HG03108 (cell line): Measurements from ENCODE around the gene DHPS.
A peak's percentile ranks its signal among the peaks of the same experiment; 100 is the strongest.
"Not testable (repeated sequence)": the region's sequence is repeated elsewhere in the genome, so short reads cannot be mapped to it uniquely, and the experiment has no call there.

Experiments
- ATAC-seq: cut with Tn5 transposase; IDR thresholded peaks from one replicate; pipeline ENCODE4 v1.9.1; 2021; ENCODE audit warnings: moderate library complexity; ENCODE audit not compliant: unreplicated experiment

The DHPS gene

GRCh38 chr19:12681074-12681987 lies at the start of gene DHPS:
TSS of gene DHPS (minus strand) at chr19:12681880. CDS start at chr19:12681766, 114 bp downstream.
- peak; percentile 60 for ATAC-seq

GRCh38 chr19:12731337-12731736 lies 49.7 kb upstream of the DHPS start:
- ATAC-seq, result no peak

DNA sequence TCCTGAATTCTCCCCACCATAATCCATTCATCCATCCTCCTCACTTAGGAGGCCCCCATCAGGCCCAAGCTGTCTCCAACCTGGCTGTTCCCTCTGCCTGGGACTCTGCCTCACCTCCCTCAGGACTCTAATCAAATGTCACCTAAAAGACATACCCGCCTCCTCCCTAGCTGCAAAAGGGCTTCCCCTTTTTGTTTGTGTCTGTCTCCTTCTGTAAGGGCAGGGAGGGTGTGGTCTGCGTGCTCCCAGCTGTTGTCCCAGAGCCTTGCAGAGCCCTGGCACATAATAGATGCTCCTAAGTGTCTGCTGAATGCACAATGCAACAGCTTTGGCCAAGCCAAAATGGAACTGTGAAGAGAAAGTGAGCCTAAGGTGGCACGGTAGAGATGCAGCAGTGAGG lies 48.4 kb upstream of the DHPS start:
- ATAC-seq, result no peak

DNA sequence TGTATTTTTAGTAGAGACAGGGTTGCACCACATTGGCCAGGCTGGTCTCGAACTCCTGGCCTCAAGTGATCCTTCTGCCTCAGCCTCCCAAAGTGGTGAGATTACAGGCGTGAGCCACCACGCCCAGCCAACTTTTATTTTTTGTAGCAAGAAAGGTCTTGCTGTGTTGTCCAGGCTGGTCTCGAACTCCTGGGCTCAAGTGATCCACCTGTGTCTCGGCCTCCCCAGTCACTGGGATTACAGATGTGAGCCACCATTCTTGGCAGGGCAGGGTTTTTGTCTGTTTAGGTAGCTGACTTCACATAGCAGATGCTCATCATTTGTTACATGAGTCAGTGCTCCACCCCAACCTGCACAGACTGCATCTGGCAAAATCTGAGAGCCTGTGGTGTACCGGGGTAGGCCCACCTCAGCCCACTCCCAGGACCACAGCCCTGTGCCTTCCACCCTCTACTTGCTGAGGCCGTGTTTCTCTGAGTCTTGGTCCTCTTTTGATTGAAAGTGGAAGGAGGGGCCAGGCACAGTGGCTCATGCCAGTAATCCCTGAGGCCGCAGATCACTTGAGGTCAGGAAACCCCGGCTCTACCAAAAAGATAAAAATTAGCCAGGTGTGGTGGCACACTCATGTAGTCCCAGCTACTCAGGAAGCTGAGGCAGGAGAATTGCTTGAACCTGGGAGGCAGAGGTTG lies 46.2 kb upstream of the DHPS start:
- ATAC-seq, result no peak

DNA sequence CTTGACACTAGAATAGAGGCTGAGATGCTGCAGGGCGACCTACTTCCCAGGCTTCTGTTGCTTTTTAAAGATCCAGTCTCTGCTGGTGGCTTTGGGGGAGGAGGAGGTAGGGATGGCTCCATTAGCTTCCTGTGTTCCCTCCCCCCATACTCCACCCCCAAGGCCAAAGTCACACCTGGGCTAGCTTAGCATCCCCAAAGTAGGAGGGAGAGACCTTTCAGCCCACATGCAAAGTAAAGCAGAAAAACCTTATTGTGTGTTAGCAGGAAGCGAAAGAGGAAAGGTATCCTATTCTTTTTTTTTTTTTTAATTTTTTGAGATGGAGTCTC lies 45.3 kb upstream of the DHPS start:
- no peak for ATAC-seq

DNA sequence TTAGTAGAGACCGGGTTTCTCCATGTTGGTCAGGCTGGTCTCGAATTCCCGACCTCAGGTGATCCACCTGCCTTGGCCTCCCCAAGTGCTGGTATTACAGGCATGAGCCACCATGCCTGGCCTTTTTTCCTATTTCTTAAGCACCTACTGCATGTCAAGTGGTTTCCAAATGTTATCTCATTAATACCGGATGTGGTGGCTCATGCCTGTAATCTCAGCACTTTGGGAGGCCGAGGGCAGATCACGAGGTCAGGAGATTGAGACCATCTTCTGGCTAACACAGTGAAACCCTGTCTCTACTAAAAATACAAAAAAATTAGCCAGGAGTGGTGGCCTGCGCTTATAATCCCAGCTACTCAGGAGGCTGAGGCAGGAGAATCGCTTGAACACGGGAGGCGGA lies 43.9 kb upstream of the DHPS start:
- ATAC-seq, result not testable (repeated sequence)

DNA sequence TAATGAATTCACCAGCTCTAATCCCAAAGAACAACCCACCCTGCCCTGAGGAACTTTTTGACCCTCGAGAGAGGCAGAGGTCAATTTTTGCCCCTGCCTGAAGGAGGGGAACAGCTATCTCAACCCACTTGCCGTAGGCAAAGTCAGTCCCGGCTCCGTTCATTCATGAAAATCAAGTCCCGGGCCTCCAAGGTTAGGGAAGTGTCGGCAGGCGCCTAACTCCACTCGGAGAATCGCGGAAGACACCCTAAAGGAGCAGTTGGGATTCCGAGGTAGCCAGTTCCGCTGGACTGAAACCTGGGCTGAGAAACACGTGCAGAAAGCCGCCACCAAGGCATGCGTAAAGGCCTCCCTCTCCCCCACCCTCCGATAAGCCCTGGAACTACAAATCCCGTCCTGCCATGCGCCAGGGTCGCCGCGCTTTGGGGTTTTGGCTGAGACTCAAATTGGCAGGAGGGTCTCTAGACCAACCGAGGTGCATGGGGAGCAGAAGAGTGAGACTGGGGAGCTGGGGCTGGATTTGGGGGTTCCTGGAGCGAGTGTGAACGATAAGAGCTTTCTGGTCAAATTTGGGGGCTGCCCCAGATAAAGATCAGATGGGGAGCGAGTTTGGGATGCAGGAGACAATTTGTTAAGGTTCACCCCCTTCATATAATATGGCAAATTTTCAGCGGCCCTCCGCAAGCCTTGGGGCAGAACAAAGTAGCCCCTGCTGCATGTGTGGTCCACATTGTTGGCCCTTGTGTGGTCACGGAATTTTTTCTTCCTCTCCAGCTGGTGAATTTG lies 42.2 kb upstream of the DHPS start, which contains the start of gene TNPO2:
Gene TNPO2 (minus strand): TSS at position 292 of the 786 bp plus-strand sequence. CDS start 2,955 bp downstream, outside the sequence.
- ATAC-seq, result no peak

GRCh38 chr19:12723381-12723640 lies 41.6 kb upstream of the DHPS start:
- ATAC-seq, result no peak

DNA sequence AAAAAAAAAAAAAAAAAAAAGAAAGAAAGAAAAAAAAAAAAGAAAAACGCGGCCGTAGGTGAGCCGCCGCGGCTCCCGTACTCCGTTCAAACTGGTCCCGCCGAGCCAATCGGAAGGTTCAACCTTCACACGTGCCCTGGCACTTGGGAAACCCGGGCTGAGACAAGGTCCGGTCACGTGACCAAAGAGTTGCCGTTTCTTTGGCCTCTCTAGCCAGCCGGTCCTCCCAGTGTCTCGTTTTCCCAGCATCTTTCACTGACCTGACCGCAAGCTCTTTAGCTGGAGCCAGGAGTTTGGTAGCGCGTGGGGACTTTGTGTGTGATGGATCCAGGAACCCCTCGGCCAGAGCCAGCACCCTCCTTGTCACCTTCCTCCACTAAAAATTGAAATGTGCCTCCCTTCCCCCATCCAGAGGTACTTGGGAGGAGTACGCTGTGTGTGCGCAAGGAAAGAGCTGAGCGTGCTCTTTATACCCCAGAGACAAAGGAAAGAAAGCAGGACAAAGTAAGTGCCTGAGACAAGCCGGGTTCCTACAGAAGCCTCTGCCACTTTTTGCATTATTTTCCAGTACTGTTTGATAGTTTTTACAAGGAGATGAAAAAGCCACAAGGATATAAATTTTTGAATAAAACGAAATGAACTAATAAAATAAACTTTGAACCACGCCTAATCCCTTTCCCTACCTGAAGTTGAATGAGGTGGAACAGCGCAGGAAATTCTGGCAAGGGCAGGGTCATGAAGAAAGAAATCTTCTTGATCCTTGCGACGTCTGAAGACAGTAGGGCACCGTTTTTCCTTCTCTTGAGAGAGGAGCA lies 41.1 kb upstream of the DHPS start:
- peak; percentile 71 for ATAC-seq

DNA sequence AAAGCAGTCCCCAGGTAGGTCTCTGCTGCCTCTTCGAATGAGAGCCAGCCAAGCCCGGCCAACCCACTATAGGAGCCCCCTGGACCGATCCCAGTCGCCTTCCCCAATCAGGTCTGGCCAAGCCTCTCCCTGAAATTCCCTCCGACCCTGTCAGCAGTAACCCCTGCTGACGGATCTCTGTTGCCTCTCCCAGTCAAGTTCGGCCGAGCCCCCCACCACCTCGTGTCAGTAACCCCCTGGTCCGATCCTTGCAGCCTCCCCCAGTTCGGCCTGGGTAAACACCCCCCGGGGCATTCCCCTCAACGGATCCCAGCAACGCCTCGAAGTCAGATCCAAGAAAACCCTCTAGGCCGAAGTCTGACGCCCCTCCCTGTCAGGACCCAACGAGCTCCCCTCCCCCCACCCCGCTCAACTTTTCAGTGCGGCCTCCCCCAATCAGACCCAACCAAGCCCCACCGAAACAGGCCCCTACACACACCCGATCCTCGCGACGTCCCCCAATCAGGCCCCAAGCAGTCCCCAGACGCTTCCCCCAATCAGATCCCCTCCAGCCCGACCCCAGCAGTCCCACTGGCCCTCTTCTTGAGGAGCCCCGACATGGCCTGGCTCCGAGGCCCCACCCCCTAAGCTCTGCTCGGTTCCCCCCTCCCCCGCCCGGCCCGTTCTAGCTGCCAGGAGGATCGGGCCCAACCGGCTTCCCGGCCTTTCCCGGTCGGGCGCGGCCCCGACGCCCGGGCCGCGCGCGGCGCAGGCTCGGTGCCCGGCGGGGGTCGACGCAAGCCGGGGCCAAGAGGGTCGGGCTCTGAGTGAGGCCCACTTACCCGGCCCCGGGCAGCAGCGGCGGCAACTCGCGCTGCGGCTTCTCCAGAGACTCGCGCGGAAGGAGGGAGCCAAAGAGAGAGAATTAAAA lies 40.2 kb upstream of the DHPS start:
- peak; percentile 7 for ATAC-seq

DNA sequence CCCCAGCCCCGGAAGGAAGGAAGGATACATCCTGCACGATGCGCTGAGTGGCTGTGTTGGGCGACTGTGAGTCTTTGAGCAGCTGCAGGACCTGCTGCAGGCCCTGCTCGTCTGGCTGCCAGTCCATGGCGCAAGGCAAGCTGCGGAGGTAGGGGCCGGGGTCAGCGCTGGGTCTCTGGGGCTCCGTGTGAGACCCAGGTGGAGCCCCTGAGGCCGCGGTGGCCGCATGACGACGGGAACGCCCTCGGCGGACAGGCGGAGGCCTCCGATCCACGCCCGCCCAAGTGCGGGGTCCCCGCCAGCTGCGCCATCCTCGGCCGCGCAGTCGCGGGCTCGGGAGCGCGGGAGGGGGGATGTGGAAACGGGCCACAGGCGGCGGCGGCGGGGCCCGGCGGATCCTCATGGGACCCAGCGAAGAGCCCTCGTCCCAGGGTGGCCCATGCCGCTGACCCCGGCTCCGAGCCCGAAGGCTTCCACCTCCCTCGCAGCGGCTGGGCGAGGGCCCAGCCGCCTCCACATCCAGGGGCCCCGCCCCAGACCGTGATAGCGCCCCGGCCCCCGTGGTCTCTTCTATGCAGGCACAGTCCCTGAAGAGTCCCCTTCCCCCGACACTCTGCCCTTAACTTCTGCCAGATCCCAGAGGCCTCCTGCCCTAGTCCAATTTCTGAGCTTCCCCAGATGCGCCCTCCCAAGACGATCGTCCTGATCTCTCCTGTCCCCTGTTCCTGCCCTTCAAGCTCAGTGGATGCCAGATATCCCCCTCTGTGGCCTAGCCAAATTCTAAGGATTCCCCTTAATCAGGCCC lies 39.4 kb upstream of the DHPS start:
- no peak for ATAC-seq

DNA sequence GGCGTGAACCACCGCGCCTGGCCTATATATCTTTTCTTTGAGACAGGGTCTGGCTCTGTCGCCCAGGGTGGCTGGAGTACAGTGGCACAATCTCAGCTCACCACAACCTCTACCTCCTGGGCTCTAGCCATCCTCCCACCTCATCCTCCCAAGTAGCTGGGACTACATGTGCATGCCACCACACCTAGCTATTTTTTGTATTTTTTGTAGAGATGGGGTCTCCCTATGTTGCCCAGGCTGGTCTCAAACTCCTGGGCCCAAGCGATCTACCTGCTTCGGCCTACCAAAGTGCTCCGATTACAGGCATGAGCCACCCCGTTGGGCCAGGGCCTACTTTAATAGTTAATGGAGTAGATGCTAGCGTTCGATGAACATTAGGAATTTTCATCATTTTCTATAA lies 38.6 kb upstream of the DHPS start:
- ATAC-seq, result no peak

DNA sequence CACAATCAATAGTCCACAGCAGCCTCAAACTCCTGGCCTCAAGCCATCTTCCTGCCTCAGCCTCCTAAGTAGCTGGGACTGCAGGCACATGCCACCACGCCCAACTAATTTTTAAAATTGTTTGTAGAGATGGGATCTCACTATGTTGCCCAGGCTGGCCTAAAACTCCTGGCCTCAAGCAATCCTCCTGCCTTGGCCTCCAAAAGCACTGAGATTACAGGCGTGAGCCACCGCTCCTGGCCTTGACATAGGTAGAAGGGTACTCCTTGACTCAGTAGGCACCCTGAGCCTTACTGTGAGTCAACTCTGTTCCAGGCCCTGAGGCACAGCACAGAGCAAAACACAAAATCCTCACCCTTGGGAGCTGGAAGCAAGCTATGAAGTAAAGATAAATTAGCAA lies 34.2 kb upstream of the DHPS start:
- no peak for ATAC-seq

DNA sequence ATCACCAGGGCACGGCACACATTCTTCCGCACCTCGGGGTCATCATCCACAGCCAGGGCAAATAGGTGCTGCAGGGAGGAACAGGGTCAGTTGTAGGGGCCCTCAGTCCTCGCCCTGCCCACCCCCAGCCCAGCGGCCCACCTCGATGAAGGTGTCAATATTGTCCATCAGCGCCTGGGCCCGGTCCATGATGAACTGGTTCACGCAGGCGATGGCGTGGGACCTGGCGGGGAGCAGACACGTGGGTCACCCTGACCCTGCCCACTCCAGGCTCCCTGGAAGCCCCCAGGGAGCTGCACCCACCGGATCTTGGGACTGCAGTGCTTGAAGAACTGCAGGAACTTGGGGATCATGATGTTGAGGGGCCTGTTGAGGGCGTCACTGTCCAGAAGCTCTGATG lies 33.4 kb upstream of the DHPS start:
- ATAC-seq, result no peak

GRCh38 chr19:12713304-12713703 lies 31.6 kb upstream of the DHPS start:
- not testable (repeated sequence) for ATAC-seq

GRCh38 chr19:12712077-12712476 lies 30.4 kb upstream of the DHPS start:
- not testable (repeated sequence) for ATAC-seq

GRCh38 chr19:12711187-12711586 lies 29.5 kb upstream of the DHPS start:
- ATAC-seq, result no peak

DNA sequence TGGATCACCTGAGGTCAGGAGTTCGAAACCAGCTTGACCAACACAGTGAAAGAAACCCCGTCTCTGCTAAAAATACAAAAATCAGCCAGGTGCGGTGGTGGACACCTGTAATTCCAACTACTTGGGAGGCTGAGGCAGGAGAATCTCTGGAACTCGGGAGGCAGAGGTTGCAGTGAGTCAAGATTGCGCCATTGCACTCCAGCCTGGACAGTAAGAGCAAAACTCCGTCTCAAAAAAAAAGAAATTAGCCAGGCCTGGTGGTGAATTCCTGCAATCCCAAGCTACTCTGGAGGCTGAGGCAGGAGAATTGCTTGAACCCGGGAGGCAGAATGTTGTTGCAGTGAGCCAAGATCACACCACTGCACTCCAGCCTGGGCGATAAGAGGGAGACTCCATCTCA lies 27.0 kb upstream of the DHPS start:
- ATAC-seq, result no peak

DNA sequence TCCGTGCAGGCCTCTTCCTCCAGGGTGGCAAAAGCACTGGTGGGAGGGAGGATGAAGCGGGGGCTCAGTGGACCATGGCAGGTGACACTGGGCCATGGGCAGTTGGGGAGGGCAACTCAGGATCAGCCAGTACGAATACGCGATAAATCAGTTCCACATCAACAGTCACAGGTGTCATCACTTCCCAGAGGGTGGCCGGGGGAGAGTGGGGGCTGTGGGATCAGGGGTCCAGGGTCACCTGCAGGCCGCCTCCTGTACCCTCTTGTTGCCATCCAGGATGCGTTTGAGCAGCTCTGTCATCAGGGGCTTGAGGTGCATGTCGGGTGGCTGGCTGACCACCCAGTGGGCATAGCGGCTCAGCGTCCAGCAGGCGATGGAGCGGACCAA lies 24.6 kb upstream of the DHPS start:
- ATAC-seq, result no peak
